ENCODE measurements around the gene GLIS1.

GRCh38 chr1:53691326-53691725 lies 47.6 kb downstream of the GLIS1 start:
- TF ChIP-seq CTCF (IDR thresholded peaks at IDR 0.05; ENCODE audit: extremely low read depth in 1 of 2, insufficient read depth in 1 of 2, low read depth in 1 of 2, low read length in 2 of 2) = no peak
- no peak for TF ChIP-seq MYC (IDR thresholded peaks at IDR 0.05; ENCODE audit: low read depth, low read length)
- TF ChIP-seq EZH2 (IDR thresholded peaks at IDR 0.05; ENCODE audit: borderline replicate concordance, low read depth, low read length, severe bottlenecking) = no peak
- no peak for TF ChIP-seq POLR2AphosphoS5 (IDR thresholded peaks at IDR 0.05; ENCODE audit: insufficient read depth, low read depth, low read length)
